ENCODE measurements around the gene SPTSSA.

- TF ChIP-seq, protein P1, sequence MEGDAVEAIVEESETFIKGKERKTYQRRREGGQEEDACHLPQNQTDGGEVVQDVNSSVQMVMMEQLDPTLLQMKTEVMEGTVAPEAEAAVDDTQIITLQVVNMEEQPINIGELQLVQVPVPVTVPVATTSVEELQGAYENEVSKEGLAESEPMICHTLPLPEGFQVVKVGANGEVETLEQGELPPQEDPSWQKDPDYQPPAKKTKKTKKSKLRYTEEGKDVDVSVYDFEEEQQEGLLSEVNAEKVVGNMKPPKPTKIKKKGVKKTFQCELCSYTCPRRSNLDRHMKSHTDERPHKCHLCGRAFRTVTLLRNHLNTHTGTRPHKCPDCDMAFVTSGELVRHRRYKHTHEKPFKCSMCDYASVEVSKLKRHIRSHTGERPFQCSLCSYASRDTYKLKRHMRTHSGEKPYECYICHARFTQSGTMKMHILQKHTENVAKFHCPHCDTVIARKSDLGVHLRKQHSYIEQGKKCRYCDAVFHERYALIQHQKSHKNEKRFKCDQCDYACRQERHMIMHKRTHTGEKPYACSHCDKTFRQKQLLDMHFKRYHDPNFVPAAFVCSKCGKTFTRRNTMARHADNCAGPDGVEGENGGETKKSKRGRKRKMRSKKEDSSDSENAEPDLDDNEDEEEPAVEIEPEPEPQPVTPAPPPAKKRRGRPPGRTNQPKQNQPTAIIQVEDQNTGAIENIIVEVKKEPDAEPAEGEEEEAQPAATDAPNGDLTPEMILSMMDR (conservative IDR thresholded peaks at IDR 0.05; ENCODE audit: low read depth, low read length): no peak
- no peak for TF ChIP-seq EZH2 (IDR thresholded peaks at IDR 0.05; ENCODE audit: borderline replicate concordance, low read depth, low read length, poor library complexity, severe bottlenecking)
These were observed 17.7 kb upstream of the SPTSSA start for GRCh38 chr14:34479694-34480093.

Measured in A673 (cell line).